ENCODE data around the gene NAALADL2.
"Not testable (repeated sequence)": the region's sequence is repeated elsewhere in the genome, so short reads cannot be mapped to it uniquely, and the experiment has no call there.

NAALADL2 gene

DNA sequence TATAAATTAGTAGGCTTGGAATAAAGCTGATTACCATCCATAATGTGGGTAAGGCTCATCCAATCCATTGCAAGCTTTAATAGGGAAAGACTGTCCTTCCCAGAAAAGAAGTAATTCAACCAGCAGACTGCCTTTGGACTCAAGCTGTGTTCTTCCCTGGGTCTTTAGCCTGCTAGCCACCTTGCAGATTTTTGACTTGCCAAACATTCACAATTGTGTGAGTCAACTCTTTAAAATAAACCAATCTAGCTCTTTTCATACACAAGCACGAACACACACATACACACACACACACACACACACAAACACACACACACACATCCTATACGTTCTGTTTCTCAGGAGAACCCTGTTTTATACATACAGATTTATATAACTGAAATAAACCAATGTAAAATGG is 248.1 kb downstream of the NAALADL2 start:
- DNase-seq (ENCODE audit: low read depth, low spot score): no peak
- H3K4me3 ChIP-seq (ENCODE audit: low read length): no peak overlapping the region

- no peak for DNase-seq (ENCODE audit: low read depth, low spot score)
Measured at GRCh38 chr3:175107995-175108394, 248.9 kb downstream of the NAALADL2 start.

DNA sequence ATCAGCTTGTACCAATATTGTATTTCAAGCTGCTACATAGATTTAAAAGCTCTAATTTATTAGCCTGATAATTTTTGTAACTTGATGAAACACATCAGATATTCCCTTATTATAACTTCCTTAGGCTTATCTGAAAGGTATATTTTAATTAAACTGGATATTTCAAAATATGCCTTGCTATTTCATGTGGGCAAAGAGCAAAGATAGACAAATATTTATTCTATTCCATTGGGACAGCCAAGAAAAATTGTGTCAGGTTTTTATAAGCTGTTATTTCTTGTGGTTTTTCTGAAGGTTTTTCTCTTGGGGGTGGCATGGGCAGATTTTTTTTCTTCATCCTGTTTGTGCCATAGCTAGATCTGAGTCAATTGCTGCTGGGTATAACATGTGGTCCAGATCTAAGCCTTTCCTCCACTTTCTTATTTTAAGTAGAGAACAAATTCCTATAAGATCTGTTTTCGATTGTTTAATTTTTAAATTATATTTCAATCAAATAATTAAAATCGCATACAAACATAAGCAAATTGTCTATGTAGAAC is 249.5 kb downstream of the NAALADL2 start:
- no peak for DNase-seq (ENCODE audit: low read depth, low spot score)
- no peak overlapping the region for H3K4me3 ChIP-seq (ENCODE audit: low read length)

More at GRCh38 chr3:175107995-175108394, 248.9 kb downstream of the NAALADL2 start:
- H3K4me3 ChIP-seq (ENCODE audit: low read length): no peak overlapping the region

DNA sequence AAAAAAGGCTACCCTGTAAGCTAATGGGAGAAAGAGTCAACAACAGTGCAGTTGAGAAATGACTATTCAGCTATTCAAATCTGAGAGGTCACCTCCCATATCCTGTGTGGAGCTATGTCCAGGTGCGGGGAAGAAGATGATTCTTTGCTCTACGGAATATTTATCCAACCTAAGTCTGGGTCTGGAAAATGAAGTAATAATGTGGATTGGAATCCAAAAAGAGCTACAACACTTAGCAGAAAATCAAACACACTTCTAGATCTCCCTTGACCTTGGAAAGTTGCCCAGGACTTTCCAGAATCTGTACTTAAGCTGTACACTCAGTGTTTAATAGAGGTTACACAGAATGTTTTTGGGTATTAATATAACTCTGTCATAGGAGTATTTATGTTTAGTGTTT is 251.9 kb downstream of the NAALADL2 start:
- no peak overlapping the region for H3K4me3 ChIP-seq (ENCODE audit: low read length)
- DNase-seq (ENCODE audit: low read depth, low spot score): no peak

GRCh38 chr3:175118382-175118941 is 259.3 kb downstream of the NAALADL2 start:
- no peak overlapping the region for H3K4me3 ChIP-seq (ENCODE audit: low read length)

DNA sequence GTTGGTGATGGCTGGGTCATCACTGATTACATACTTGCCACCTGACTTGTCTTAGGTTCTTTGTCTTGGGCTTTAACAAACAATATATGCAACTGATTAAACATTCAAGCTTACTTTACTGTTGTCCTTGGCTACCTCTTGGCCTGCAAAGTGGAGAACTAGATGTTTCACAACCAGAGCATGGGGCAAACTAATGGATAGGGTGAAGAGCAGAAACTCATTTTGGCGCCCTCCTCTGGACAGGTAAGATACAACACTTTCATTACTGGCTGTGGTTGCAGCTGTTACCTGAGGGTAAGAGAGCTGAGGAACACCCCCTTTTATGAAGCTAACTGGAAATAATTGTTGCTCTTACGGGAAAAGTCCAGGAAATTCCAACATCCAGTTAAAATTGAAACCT is 262.1 kb downstream of the NAALADL2 start:
- no peak for DNase-seq (ENCODE audit: low read depth, low spot score)
- H3K4me3 ChIP-seq (ENCODE audit: low read length): no peak overlapping the region

More at GRCh38 chr3:175118382-175118941, 259.3 kb downstream of the NAALADL2 start:
- no peak for DNase-seq (ENCODE audit: low read depth, low spot score)

- no peak for DNase-seq (ENCODE audit: low read depth, low spot score)
- no peak overlapping the region for H3K4me3 ChIP-seq (ENCODE audit: low read length)
Measured at GRCh38 chr3:175127075-175127662, 268.0 kb downstream of the NAALADL2 start.

DNA sequence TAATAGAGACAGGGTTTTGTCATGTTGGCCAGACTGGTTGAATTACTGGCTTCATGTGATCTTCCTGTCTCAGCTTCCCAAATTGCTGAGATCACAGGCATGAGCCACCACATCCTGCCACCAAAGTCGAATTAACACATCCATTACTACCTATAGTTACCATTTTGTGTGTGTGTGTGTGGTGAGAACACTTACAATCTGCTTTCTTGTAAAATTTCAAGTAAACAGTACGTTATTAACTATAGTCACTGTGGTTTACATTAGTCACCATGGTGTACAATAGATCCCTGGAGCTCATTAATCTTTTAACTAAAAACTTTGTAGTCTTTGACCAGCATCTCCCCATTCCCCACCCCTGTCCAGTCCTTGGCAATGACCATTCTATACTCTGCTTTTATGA is 270.0 kb downstream of the NAALADL2 start:
- DNase-seq (ENCODE audit: low read depth, low spot score): no peak
- H3K4me3 ChIP-seq (ENCODE audit: low read length): no peak overlapping the region

- DNase-seq (ENCODE audit: low read depth, low spot score): no peak
- no peak overlapping the region for H3K4me3 ChIP-seq (ENCODE audit: low read length)
Measured at GRCh38 chr3:175129571-175129970, 270.4 kb downstream of the NAALADL2 start.

GRCh38 chr3:175131866-175132265 is 272.7 kb downstream of the NAALADL2 start:
- not testable (repeated sequence) for H3K4me3 ChIP-seq (ENCODE audit: low read length); DNase-seq (ENCODE audit: low read depth, low spot score)

DNA sequence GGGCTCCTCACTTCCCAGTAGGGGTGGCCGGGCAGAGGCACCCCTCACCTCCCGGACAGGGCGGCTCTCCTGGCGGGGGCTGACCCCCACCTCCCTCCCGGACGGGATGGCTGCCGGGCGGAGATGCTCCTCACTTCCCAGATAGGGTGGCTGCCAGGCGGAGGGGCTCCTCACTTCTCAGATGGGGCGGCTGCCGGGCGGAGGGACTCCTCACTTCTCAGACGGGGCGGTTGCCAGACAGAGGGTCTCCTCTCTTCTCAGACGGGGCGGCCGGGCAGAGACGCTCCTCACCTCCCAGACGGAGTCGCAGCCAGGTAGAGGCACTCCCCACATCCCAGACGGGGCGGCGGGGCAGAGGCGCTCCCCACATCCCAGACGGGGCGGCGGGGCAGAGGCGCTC is 273.6 kb downstream of the NAALADL2 start:
- DNase-seq (ENCODE audit: low read depth, low spot score): not testable (repeated sequence)

DNA sequence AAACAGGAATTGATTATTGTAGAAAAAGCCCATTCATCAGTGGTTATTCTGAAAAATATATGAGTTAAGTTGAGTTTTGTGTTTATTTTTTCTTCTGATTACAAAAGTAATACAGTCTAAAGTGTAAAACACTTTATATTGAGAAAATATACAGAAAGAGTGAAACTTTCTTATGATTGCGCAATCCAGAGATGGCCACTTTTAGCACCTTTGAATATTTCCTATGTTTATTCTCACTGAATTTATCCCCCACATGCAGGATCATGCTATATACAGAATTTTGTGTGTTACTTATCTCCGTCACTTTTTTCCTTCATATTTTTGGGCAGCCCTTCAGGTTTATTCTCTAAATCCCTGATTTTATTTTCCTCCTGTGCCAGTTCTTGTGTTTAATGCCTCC is 285.2 kb downstream of the NAALADL2 start:
- no peak overlapping the region for H3K4me3 ChIP-seq (ENCODE audit: low read length)
- DNase-seq (ENCODE audit: low read depth, low spot score): no peak

More for the DNA sequence above, 273.6 kb downstream of the NAALADL2 start:
- H3K4me3 ChIP-seq (ENCODE audit: low read length): not testable (repeated sequence)

DNA sequence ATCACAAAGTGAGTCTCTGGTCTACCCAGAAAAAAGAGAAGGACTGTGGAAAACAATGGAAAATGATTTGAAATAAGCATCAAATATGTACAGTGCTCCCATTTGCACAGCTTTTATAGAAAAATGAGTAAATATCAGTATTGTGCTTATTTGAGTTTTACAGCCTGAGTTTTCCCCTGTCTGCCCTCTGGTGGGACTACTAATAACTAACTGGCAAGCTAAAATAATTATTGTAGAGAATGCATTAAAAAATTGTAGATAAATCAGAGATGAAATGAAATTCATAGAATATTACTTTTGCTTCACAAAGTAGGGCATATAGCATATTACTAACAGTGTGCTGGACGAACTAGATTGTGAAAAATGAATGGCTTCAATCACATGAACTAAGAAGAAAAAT is 287.1 kb downstream of the NAALADL2 start:
- no peak overlapping the region for H3K4me3 ChIP-seq (ENCODE audit: low read length)
- no peak for DNase-seq (ENCODE audit: low read depth, low spot score)

DNA sequence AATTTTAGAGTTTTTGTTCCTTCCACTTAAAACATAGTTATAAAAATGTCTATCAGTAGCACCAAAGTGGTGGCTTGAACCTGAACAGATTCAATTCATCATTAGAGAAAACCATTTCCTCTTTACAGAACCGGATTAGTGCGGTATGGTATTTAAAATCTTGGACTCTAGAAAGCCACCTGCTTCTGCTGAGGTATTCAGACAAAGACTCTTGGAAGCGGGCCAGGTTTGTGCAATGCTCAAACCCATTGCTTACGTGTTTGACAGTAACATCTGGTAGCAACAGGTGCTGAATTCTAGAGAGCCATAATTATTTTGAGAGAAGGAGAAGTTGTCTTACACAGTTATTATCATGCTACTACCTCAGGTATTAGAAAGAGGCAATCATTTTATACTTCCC is 290.5 kb downstream of the NAALADL2 start:
- DNase-seq (ENCODE audit: low read depth, low spot score): peak; percentile 42
- H3K4me3 ChIP-seq (ENCODE audit: low read length): no peak overlapping the region

DNA sequence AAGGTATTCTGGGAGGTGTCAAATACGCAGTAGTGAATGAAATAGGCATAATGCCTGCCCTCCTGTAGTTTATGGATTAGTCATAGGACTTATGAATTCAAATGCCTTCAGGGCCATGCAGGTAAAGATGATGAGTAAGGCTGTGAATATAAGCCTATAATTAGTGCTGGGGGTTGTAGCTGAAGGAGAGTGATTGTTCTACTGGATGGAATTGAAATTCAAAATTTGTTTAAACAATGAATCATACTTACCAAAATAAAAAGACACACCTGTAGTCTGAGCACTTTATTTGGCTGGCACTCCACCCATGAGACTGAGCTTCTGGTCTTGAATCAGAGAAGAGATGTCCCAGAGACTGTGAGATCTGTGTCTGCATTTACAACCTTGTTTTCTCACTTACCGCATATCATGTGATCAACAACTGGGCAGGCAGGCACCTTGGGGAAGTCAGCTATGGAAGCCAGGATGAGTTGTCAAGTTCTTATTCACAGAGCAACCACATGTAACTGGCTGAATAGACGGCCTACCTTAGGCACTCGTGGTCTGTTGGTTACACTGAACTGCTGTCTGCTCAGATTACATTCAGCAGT is 291.8 kb downstream of the NAALADL2 start:
- DNase-seq (ENCODE audit: low read depth, low spot score): no peak
- H3K4me3 ChIP-seq (ENCODE audit: low read length): no peak overlapping the region

- no peak overlapping the region for H3K4me3 ChIP-seq (ENCODE audit: low read length)
- no peak for DNase-seq (ENCODE audit: low read depth, low spot score)
Measured at GRCh38 chr3:175153595-175153994, 294.5 kb downstream of the NAALADL2 start.

DNA sequence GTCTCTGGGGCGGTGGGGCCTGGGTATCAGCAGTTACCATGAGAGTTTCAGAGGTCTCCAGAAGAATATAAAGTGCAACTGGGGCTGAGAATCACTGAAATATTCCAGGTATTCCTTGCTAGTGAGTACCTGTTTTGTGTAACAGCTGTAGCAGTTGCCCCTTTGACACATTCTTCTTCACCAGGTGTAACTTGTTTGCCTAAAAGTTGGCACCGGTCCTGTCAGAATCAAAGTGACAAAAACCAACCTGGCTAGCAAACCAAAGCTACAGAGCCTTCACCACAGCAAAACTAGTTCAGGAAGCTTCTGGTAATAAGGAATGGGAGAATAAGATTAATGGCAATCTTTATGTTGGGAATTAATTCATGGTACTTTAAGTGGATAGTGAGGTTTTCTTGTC is 296.0 kb downstream of the NAALADL2 start:
- DNase-seq (ENCODE audit: low read depth, low spot score): no peak

GRCh38 chr3:175159202-175159601 is 300.1 kb downstream of the NAALADL2 start:
- DNase-seq (ENCODE audit: low read depth, low spot score): no peak
- no peak overlapping the region for H3K4me3 ChIP-seq (ENCODE audit: low read length)

More for the DNA sequence above, 296.0 kb downstream of the NAALADL2 start:
- no peak overlapping the region for H3K4me3 ChIP-seq (ENCODE audit: low read length)

DNA sequence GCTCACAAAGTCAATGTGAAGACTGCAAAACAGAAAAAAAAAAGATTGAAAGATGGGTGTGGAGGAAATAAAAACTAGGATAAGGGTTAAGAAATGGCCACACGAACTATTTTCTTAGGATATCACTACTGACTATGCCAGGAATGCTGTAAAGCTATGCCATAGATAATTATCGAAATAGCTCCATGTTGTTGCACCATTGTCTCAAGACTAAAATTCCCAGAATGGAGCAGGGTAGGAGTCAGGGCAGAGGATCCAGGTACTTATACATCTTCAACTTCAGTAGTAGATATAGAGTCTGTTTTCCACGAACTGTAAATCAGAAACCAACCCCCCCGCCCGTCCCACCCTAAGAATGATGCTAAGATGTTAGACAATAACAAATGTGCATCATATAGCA is 302.2 kb downstream of the NAALADL2 start:
- H3K4me3 ChIP-seq (ENCODE audit: low read length): no peak overlapping the region
- no peak for DNase-seq (ENCODE audit: low read depth, low spot score)

GRCh38 chr3:175163686-175164085 is 304.6 kb downstream of the NAALADL2 start:
- DNase-seq (ENCODE audit: low read depth, low spot score): no peak
- no peak overlapping the region for H3K4me3 ChIP-seq (ENCODE audit: low read length)
